ENCODE results near the gene CDK5RAP3.
"Not testable (repeated sequence)": the region's sequence is repeated elsewhere in the genome, so short reads cannot be mapped to it uniquely, and the experiment has no call there.

Gene CDK5RAP3

DNA sequence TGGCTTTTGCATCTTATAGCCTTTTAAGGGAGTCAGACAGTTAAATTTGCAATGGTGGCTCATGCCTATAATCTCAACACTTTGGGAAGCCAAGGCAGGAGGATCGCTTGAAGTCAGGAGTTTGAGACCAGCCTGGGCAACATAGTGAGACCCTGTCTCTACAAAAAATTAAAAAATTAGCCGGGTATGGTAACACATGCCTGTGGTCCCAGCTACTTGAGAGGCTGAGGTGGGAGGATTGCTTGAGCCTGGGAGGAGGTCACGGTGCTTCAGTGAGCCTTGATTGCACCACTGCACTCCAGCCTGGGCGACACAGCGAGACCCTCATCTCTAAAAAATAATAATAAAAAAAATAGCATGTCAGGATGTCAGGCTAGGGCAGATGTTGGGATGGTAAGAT, 30.7 kb downstream of the CDK5RAP3 start:
- CTCF ChIA-PET: interaction anchor here (0.8 to 3.7 kb wide), 5 partner anchors 10 to 53 kb away, joined by 3 to 17 read pairs (median 7); no protein-coding TSS in a partner anchor
- H3K27ac ChIP-seq (ENCODE audit: extremely low read depth, low read depth, low read length); POLR2A ChIA-PET; H3K36me3 ChIP-seq (ENCODE audit: control insufficient read depth in 2 of 2, insufficient read depth in 1 of 2, low read length in 2 of 2); H3K9me3 ChIP-seq (ENCODE audit: control insufficient read depth, insufficient read depth, low read depth, low read length); H3K4me3 ChIP-seq (ENCODE audit: low read depth, low read length): not testable (repeated sequence)
- H3K4me1 ChIP-seq (ENCODE audit: control insufficient read depth, insufficient read depth, low read length): peaks cover 11% of the 10 kb centered on the region; the same call in 1 of the 2 replicates
- TF ChIP-seq ZNF121 (tag by site-specific recombination; IDR thresholded peaks at IDR 0.05): peak; percentile 96

DNA sequence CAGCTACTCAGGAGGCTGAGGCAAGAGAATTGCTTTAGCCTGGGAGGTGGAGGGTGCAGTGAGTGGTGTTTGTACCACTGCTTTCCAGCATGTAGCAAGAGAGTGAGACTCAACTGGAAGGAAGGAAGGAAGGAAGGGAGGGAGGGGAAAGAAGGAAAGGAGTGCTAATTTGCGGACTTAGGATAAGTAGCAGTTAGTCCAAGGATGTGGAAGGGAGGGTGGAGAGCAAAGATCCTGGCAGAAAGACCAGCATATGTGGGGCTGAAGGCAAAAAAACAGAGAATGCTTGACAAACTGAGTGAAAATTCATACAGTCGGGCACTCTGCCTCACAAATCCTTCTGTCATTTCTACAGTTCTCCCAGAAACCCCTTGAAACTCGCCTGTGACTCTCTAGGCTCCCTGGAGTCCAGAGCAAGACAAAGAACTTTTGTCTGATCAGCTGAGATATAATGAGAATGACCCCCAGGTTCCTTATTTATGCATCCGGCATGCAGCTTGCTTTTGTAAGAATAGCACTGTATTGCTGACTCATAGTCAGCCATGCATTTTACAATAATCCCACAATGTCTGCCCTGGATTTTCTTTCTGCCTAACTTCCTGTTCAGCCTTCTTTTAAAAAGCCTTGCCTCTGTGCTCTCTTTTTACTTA, 31.5 kb downstream of the CDK5RAP3 start:
- Histone ChIP-seq H3K27ac (ENCODE audit: extremely low read depth, low read depth, low read length) (peak overlapping the region; percentile 42; the same call in 1 of the 2 replicates), H3K36me3 (ENCODE audit: control insufficient read depth in 2 of 2, insufficient read depth in 1 of 2, low read length in 2 of 2) (no peaks in the 10 kb centered on the region), H3K4me3 (ENCODE audit: low read depth, low read length) (no peak overlapping the region), H3K9me3 (ENCODE audit: control insufficient read depth, insufficient read depth, low read depth, low read length) (no peaks in the 10 kb centered on the region), H3K4me1 (ENCODE audit: control insufficient read depth, insufficient read depth, low read length) (peaks cover 11% of the 10 kb centered on the region; the same call in 1 of the 2 replicates)
- ChIA-PET CTCF (interaction anchor here (0.6 to 3.7 kb wide), 8 partner anchors 9 to 169 kb away, joined by 3 to 17 read pairs (median 6); no protein-coding TSS in a partner anchor), POLR2A (interaction anchor here (1.2 kb wide), 1 partner anchor 16 kb away, joined by 3 read pairs; no protein-coding TSS in a partner anchor)
- TF ChIP-seq ZNF785 (tag by site-specific recombination; IDR thresholded peaks at IDR 0.05) (no peak), ZNF600 (tag by site-specific recombination; IDR thresholded peaks at IDR 0.05) (no peak), ZNF623 (tag by site-specific recombination; IDR thresholded peaks at IDR 0.05) (no peak), ZNF324 (tag by site-specific recombination; IDR thresholded peaks at IDR 0.05) (no peak), ZBTB1 (tag by site-specific recombination; IDR thresholded peaks at IDR 0.05) (no peak), ZNF114 (tag by site-specific recombination; IDR thresholded peaks at IDR 0.05) (no peak), ZNF777 (tag by site-specific recombination; IDR thresholded peaks at IDR 0.05; ENCODE audit: borderline replicate concordance) (no peak), IKZF3 (tag by site-specific recombination; IDR thresholded peaks at IDR 0.05) (0 out of 2 replicates have a peak, but pooled peaks have one; percentile 32), ZNF133 (tag by site-specific recombination; IDR thresholded peaks at IDR 0.05) (peak; percentile 75), SP7 (tag by site-specific recombination; IDR thresholded peaks at IDR 0.05) (no peak), SP3 (tag by site-specific recombination; IDR thresholded peaks at IDR 0.05) (no peak), YY1 (tag by site-specific recombination; IDR thresholded peaks at IDR 0.05) (no peak), TCF7L2 (IDR thresholded peaks at IDR 0.05; ENCODE audit: borderline replicate concordance, low read depth, low read length) (no peak), ZNF335 (tag by site-specific recombination; conservative IDR thresholded peaks at IDR 0.05) (peak; percentile 34; the same call in 1 of the 2 replicates), ZNF366 (tag by site-specific recombination; conservative IDR thresholded peaks at IDR 0.05) (peak; percentile 74), ZNF501 (tag by site-specific recombination; IDR thresholded peaks at IDR 0.05) (no peak), ZNF521 (tag by site-specific recombination; IDR thresholded peaks at IDR 0.05) (no peak)
- TF ChIP-seq, protein P1, sequence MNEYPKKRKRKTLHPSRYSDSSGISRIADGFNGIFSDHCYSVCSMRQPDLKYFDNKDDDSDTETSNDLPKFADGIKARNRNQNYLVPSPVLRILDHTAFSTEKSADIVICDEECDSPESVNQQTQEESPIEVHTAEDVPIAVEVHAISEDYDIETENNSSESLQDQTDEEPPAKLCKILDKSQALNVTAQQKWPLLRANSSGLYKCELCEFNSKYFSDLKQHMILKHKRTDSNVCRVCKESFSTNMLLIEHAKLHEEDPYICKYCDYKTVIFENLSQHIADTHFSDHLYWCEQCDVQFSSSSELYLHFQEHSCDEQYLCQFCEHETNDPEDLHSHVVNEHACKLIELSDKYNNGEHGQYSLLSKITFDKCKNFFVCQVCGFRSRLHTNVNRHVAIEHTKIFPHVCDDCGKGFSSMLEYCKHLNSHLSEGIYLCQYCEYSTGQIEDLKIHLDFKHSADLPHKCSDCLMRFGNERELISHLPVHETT (tag by site-specific recombination; IDR thresholded peaks at IDR 0.05): no peak
- TF ChIP-seq, protein P2, sequence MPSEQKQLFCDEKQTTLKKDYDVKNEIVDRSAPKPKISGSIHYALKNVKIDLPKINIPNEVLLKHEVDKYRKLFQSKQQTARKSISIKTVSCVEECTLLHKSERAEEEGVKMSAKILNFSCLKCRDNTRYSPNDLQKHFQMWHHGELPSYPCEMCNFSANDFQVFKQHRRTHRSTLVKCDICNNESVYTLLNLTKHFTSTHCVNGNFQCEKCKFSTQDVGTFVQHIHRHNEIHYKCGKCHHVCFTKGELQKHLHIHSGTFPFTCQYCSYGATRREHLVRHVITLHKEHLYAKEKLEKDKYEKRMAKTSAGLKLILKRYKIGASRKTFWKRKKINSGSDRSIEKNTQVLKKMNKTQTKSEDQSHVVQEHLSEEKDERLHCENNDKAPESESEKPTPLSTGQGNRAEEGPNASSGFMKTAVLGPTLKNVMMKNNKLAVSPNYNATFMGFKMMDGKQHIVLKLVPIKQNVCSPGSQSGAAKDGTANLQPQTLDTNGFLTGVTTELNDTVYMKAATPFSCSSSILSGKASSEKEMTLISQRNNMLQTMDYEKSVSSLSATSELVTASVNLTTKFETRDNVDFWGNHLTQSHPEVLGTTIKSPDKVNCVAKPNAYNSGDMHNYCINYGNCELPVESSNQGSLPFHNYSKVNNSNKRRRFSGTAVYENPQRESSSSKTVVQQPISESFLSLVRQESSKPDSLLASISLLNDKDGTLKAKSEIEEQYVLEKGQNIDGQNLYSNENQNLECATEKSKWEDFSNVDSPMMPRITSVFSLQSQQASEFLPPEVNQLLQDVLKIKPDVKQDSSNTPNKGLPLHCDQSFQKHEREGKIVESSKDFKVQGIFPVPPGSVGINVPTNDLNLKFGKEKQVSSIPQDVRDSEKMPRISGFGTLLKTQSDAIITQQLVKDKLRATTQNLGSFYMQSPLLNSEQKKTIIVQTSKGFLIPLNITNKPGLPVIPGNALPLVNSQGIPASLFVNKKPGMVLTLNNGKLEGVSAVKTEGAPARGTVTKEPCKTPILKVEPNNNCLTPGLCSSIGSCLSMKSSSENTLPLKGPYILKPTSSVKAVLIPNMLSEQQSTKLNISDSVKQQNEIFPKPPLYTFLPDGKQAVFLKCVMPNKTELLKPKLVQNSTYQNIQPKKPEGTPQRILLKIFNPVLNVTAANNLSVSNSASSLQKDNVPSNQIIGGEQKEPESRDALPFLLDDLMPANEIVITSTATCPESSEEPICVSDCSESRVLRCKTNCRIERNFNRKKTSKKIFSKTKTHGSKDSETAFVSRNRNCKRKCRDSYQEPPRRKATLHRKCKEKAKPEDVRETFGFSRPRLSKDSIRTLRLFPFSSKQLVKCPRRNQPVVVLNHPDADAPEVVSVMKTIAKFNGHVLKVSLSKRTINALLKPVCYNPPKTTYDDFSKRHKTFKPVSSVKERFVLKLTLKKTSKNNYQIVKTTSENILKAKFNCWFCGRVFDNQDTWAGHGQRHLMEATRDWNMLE (tag by site-specific recombination; conservative IDR thresholded peaks at IDR 0.05; ENCODE audit: low read depth): no peak
- TF ChIP-seq, protein P3, sequence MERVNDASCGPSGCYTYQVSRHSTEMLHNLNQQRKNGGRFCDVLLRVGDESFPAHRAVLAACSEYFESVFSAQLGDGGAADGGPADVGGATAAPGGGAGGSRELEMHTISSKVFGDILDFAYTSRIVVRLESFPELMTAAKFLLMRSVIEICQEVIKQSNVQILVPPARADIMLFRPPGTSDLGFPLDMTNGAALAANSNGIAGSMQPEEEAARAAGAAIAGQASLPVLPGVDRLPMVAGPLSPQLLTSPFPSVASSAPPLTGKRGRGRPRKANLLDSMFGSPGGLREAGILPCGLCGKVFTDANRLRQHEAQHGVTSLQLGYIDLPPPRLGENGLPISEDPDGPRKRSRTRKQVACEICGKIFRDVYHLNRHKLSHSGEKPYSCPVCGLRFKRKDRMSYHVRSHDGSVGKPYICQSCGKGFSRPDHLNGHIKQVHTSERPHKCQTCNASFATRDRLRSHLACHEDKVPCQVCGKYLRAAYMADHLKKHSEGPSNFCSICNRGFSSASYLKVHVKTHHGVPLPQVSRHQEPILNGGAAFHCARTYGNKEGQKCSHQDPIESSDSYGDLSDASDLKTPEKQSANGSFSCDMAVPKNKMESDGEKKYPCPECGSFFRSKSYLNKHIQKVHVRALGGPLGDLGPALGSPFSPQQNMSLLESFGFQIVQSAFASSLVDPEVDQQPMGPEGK (tag by site-specific recombination; IDR thresholded peaks at IDR 0.05): no peak
- TF ChIP-seq, protein P4, sequence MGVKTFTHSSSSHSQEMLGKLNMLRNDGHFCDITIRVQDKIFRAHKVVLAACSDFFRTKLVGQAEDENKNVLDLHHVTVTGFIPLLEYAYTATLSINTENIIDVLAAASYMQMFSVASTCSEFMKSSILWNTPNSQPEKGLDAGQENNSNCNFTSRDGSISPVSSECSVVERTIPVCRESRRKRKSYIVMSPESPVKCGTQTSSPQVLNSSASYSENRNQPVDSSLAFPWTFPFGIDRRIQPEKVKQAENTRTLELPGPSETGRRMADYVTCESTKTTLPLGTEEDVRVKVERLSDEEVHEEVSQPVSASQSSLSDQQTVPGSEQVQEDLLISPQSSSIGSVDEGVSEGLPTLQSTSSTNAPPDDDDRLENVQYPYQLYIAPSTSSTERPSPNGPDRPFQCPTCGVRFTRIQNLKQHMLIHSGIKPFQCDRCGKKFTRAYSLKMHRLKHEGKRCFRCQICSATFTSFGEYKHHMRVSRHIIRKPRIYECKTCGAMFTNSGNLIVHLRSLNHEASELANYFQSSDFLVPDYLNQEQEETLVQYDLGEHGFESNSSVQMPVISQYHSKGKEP (tag by site-specific recombination; IDR thresholded peaks at IDR 0.05): peak; percentile 84
- TF ChIP-seq, protein P5, sequence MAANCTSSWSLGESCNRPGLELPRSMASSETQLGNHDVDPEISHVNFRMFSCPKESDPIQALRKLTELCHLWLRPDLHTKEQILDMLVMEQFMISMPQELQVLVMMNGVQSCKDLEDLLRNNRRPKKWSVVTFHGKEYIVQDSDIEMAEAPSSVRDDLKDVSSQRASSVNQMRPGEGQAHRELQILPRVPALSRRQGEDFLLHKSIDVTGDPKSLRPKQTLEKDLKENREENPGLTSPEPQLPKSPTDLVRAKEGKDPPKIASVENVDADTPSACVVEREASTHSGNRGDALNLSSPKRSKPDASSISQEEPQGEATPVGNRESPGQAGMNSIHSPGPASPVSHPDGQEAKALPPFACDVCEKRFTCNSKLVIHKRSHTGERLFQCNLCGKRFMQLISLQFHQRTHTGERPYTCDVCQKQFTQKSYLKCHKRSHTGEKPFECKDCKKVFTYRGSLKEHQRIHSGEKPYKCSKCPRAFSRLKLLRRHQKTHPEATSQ (tag by site-specific recombination; IDR thresholded peaks at IDR 0.05): no peak
